Measurements from ENCODE around the gene CHD9.

GRCh38 chr16:53216798-53217197, 162.0 kb downstream of the CHD9 start:
- TF ChIP-seq CTCF (conservative IDR thresholded peaks at IDR 0.05) (no peak), ZFX (IDR thresholded peaks at IDR 0.05) (no peak)

Measured in C4-2B (cell line).